ENCODE results near the gene RBMS1.
A peak's percentile ranks its signal among the peaks of the same experiment; 100 is the strongest.

RBMS1 gene

GRCh38 chr2:160252278-160252887 lies 241.2 kb downstream of the RBMS1 start:
- H3K4me1 ChIP-seq (ENCODE audit: insufficient read depth, low read length, poor library complexity, severe bottlenecking) = no peaks in the 10 kb centered on the region
- H3K4me3 ChIP-seq (ENCODE audit: low read length, poor library complexity, severe bottlenecking) = no peak overlapping the region
- H3K9ac ChIP-seq (ENCODE audit: low read depth, low read length, poor library complexity, severe bottlenecking) = no peak overlapping the region
- H3K9me3 ChIP-seq (ENCODE audit: insufficient read depth, low read depth, low read length) = no peaks in the 10 kb centered on the region
- H2AFZ ChIP-seq (ENCODE audit: low read length) = no peak overlapping the region
- H3K27me3 ChIP-seq (ENCODE audit: insufficient read depth, low read length, poor library complexity, severe bottlenecking) = no peaks in the 10 kb centered on the region
- H3K36me3 ChIP-seq (ENCODE audit: insufficient read depth, low read length) = no peaks in the 10 kb centered on the region
- H3F3A ChIP-seq (ENCODE audit: low read depth) = no peaks in the 10 kb centered on the region
- no peak for TF ChIP-seq EZH2phosphoT487 (IDR thresholded peaks at IDR 0.05; ENCODE audit: borderline replicate concordance)
- peak; percentile 90 for TF ChIP-seq CTCF (conservative IDR thresholded peaks at IDR 0.05; ENCODE audit: low read length)
- no peak overlapping the region for H3K4me2 ChIP-seq (ENCODE audit: low read depth, low read length, poor library complexity, severe bottlenecking)
- H3K79me2 ChIP-seq (ENCODE audit: insufficient read depth, low read length) = no peaks in the 10 kb centered on the region
- no peaks in the 10 kb centered on the region for H4K20me1 ChIP-seq (ENCODE audit: insufficient read depth, low read length, poor library complexity, severe bottlenecking)
- H3K9me2 ChIP-seq (replicated peaks; ENCODE audit: low read depth, low read length) = no peaks in the 10 kb centered on the region

- H3K79me2 ChIP-seq (ENCODE audit: insufficient read depth, low read length) = no peaks in the 10 kb centered on the region
- no peaks in the 10 kb centered on the region for H4K20me1 ChIP-seq (ENCODE audit: insufficient read depth, low read length, poor library complexity, severe bottlenecking)
- no peaks in the 10 kb centered on the region for H3F3A ChIP-seq (ENCODE audit: low read depth)
- no peaks in the 10 kb centered on the region for H3K4me1 ChIP-seq (ENCODE audit: insufficient read depth, low read length, poor library complexity, severe bottlenecking)
- no peak for TF ChIP-seq CTCF (conservative IDR thresholded peaks at IDR 0.05; ENCODE audit: low read length)
- TF ChIP-seq EZH2phosphoT487 (IDR thresholded peaks at IDR 0.05; ENCODE audit: borderline replicate concordance) = no peak
- H3K4me3 ChIP-seq (ENCODE audit: low read length, poor library complexity, severe bottlenecking) = no peak overlapping the region
- no peak overlapping the region for H3K4me2 ChIP-seq (ENCODE audit: low read depth, low read length, poor library complexity, severe bottlenecking)
- H2AFZ ChIP-seq (ENCODE audit: low read length) = no peak overlapping the region
- no peak overlapping the region for H3K9ac ChIP-seq (ENCODE audit: low read depth, low read length, poor library complexity, severe bottlenecking)
- H3K9me3 ChIP-seq (ENCODE audit: insufficient read depth, low read depth, low read length) = no peaks in the 10 kb centered on the region
- H3K27me3 ChIP-seq (ENCODE audit: insufficient read depth, low read length, poor library complexity, severe bottlenecking) = no peaks in the 10 kb centered on the region
- no peaks in the 10 kb centered on the region for H3K36me3 ChIP-seq (ENCODE audit: insufficient read depth, low read length)
- no peaks in the 10 kb centered on the region for H3K9me2 ChIP-seq (replicated peaks; ENCODE audit: low read depth, low read length)
Observed at GRCh38 chr2:160251569-160251968, 242.0 kb downstream of the RBMS1 start.

GRCh38 chr2:160249876-160250275 lies 243.7 kb downstream of the RBMS1 start:
- no peaks in the 10 kb centered on the region for H3F3A ChIP-seq (ENCODE audit: low read depth)
- H2AFZ ChIP-seq (ENCODE audit: low read length) = no peak overlapping the region
- TF ChIP-seq EZH2phosphoT487 (IDR thresholded peaks at IDR 0.05; ENCODE audit: borderline replicate concordance) (no peak), CTCF (conservative IDR thresholded peaks at IDR 0.05; ENCODE audit: low read length) (no peak)
- no peaks in the 10 kb centered on the region for H3K36me3 ChIP-seq (ENCODE audit: insufficient read depth, low read length)
- no peaks in the 10 kb centered on the region for H3K27me3 ChIP-seq (ENCODE audit: insufficient read depth, low read length, poor library complexity, severe bottlenecking)
- H3K9me2 ChIP-seq (replicated peaks; ENCODE audit: low read depth, low read length) = no peaks in the 10 kb centered on the region
- H3K4me2 ChIP-seq (ENCODE audit: low read depth, low read length, poor library complexity, severe bottlenecking) = no peak overlapping the region
- H3K4me3 ChIP-seq (ENCODE audit: low read length, poor library complexity, severe bottlenecking) = no peak overlapping the region
- no peaks in the 10 kb centered on the region for H3K79me2 ChIP-seq (ENCODE audit: insufficient read depth, low read length)
- no peaks in the 10 kb centered on the region for H3K9me3 ChIP-seq (ENCODE audit: insufficient read depth, low read depth, low read length)
- no peak overlapping the region for H3K9ac ChIP-seq (ENCODE audit: low read depth, low read length, poor library complexity, severe bottlenecking)
- H4K20me1 ChIP-seq (ENCODE audit: insufficient read depth, low read length, poor library complexity, severe bottlenecking) = no peaks in the 10 kb centered on the region
- H3K4me1 ChIP-seq (ENCODE audit: insufficient read depth, low read length, poor library complexity, severe bottlenecking) = no peaks in the 10 kb centered on the region
